GM18520 (cell line): ENCODE data around the gene MNAT1.
"Not testable (repeated sequence)": the region's sequence is repeated elsewhere in the genome, so short reads cannot be mapped to it uniquely, and the experiment has no call there.

Experiments
- ATAC-seq: cut with Tn5 transposase; IDR thresholded peaks from one replicate; pipeline ENCODE4 v1.9.1; 2021; ENCODE audit not compliant: unreplicated experiment

The MNAT1 gene

GRCh38 chr14:60734465-60735242, at the start of gene MNAT1:
Gene MNAT1 (plus strand): TSS chr14:60734761. CDS start chr14:60734863, 102 bp downstream.
- ATAC-seq, result peak; percentile 86

- no peak for ATAC-seq
Observed at GRCh38 chr14:60686865-60687264, 47.7 kb upstream of the MNAT1 start.

GRCh38 chr14:60691383-60692113, 43.0 kb upstream of the MNAT1 start:
- no peak for ATAC-seq

- no peak for ATAC-seq
Observed at GRCh38 chr14:60695327-60695726, 39.2 kb upstream of the MNAT1 start.

GRCh38 chr14:60700598-60700997, 34.0 kb upstream of the MNAT1 start:
- no peak for ATAC-seq

GRCh38 chr14:60705100-60705499, 29.5 kb upstream of the MNAT1 start:
- no peak for ATAC-seq

- ATAC-seq, result no peak
Observed at GRCh38 chr14:60707858-60708257, 26.7 kb upstream of the MNAT1 start.

GRCh38 chr14:60710494-60710893, 24.1 kb upstream of the MNAT1 start:
- no peak for ATAC-seq

- no peak for ATAC-seq
Observed at GRCh38 chr14:60713513-60713912, 21.0 kb upstream of the MNAT1 start.

GRCh38 chr14:60720391-60720790, 14.2 kb upstream of the MNAT1 start:
- ATAC-seq, result no peak

- ATAC-seq, result no peak
Observed at GRCh38 chr14:60720962-60721325, 13.6 kb upstream of the MNAT1 start.

GRCh38 chr14:60721326-60722106, 13.0 kb upstream of the MNAT1 start:
- ATAC-seq, result no peak

GRCh38 chr14:60722107-60722356, 12.5 kb upstream of the MNAT1 start:
- no peak for ATAC-seq

GRCh38 chr14:60722357-60723115, 12.0 kb upstream of the MNAT1 start:
- no peak for ATAC-seq

- no peak for ATAC-seq
Observed at GRCh38 chr14:60723116-60723906, 11.2 kb upstream of the MNAT1 start.

GRCh38 chr14:60723907-60724618, 10.5 kb upstream of the MNAT1 start, which contains the start of gene SIX4:
Gene SIX4 (minus strand): TSS chr14:60724351. CDS start chr14:60724074, 277 bp downstream.
- ATAC-seq, result no peak

- ATAC-seq, result not testable (repeated sequence)
Observed at GRCh38 chr14:60731291-60731690, 3.3 kb upstream of the MNAT1 start.

- ATAC-seq, result no peak
Observed at GRCh38 chr14:60732840-60733483, 1.6 kb upstream of the MNAT1 start.

- ATAC-seq, result no peak
Observed at GRCh38 chr14:60735416-60735815, 855 bp downstream of the MNAT1 start.
